ENCODE results near the gene ROR1.
"Not testable (repeated sequence)": the region's sequence is repeated elsewhere in the genome, so short reads cannot be mapped to it uniquely, and the experiment has no call there.

The ROR1 gene

GRCh38 chr1:64197076-64197475, 423.3 kb downstream of the ROR1 start:
- DNase-seq = no peak

GRCh38 chr1:64199154-64199553, 425.3 kb downstream of the ROR1 start:
- no peak for DNase-seq

GRCh38 chr1:64200064-64200463, 426.2 kb downstream of the ROR1 start:
- no peak for DNase-seq

GRCh38 chr1:64203420-64203819, 429.6 kb downstream of the ROR1 start, which contains the start of gene UBE2U:
Gene UBE2U, plus strand, starts transcription at chr1:64203623. Its CDS starts 428 bp downstream, at chr1:64204051.
- no peak for DNase-seq

GRCh38 chr1:64209221-64209620, 435.4 kb downstream of the ROR1 start:
- no peak for DNase-seq

GRCh38 chr1:64212031-64212430, 438.2 kb downstream of the ROR1 start:
- no peak for DNase-seq

GRCh38 chr1:64215576-64215975, 441.8 kb downstream of the ROR1 start:
- DNase-seq = no peak

- no peak for DNase-seq
Observed at GRCh38 chr1:64220241-64220640, 446.4 kb downstream of the ROR1 start.

GRCh38 chr1:64223329-64224151, 449.7 kb downstream of the ROR1 start:
- no peak for DNase-seq

- DNase-seq = not testable (repeated sequence)
Observed at GRCh38 chr1:64224236-64224635, 450.4 kb downstream of the ROR1 start.

GRCh38 chr1:64228167-64228957, 454.5 kb downstream of the ROR1 start:
- DNase-seq = no peak

GRCh38 chr1:64229307-64229706, 455.5 kb downstream of the ROR1 start:
- no peak for DNase-seq

All from activated effector memory CD4-positive, alpha-beta T cell treated with anti-CD3 and anti-CD28 coated beads, Interleukin-2, amount 50 U/mL, for 16 hours (primary cell).